GM12865 (cell line): ENCODE data around the gene RAPGEF1.
A peak's percentile ranks its signal among the peaks of the same experiment; 100 is the strongest.
"Not testable (repeated sequence)": the region's sequence is repeated elsewhere in the genome, so short reads cannot be mapped to it uniquely, and the experiment has no call there.

ENCODE experiments used
- DNase-seq: peaks from one replicate; pipeline ENCODE4 v3.0.0; 2010; ENCODE audit warnings: low read depth
- H3K4me3 ChIP-seq: 2 replicates; pipeline ENCODE4 v1.5.1; 2011; ENCODE audit warnings: mild to moderate bottlenecking, low read depth, low read length, control low read depth
- TF ChIP-seq, protein P1 (sequence below): IDR thresholded peaks from 2 replicates; pipeline ENCODE4 v1.5.1; 2011; ENCODE audit warnings: low read length, control low read depth, low read depth, inconsistent platforms; ENCODE audit not compliant: insufficient read depth; ENCODE audit errors: missing control alignments

Gene RAPGEF1

DNA sequence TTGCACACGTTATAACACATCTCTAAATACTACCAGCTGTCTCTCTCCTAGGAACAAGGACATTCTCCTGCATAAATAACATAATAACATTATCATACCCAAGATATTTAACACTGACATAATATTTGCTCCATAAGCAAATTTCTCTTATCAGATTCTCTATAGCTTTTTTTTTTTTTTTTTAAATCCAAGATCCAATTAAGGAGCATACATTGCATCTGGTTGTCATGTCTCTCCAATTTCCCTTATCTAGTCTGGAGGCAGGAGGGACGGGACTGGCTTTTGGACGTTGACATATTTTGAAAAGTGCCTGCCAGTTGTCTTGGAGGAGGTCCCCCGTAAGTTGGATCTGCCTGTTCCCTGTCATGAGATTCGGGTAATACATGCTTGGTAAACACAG, 76.6 kb downstream of the RAPGEF1 start:
- DNase-seq, result no peak
- H3K4me3 ChIP-seq, result no peak overlapping the region
- TF ChIP-seq, protein P1, sequence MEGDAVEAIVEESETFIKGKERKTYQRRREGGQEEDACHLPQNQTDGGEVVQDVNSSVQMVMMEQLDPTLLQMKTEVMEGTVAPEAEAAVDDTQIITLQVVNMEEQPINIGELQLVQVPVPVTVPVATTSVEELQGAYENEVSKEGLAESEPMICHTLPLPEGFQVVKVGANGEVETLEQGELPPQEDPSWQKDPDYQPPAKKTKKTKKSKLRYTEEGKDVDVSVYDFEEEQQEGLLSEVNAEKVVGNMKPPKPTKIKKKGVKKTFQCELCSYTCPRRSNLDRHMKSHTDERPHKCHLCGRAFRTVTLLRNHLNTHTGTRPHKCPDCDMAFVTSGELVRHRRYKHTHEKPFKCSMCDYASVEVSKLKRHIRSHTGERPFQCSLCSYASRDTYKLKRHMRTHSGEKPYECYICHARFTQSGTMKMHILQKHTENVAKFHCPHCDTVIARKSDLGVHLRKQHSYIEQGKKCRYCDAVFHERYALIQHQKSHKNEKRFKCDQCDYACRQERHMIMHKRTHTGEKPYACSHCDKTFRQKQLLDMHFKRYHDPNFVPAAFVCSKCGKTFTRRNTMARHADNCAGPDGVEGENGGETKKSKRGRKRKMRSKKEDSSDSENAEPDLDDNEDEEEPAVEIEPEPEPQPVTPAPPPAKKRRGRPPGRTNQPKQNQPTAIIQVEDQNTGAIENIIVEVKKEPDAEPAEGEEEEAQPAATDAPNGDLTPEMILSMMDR, result no peak

GRCh38 chr9:131662289-131662621, 77.6 kb downstream of the RAPGEF1 start:
- not testable (repeated sequence) for DNase-seq
- peak overlapping the region; percentile 26 for H3K4me3 ChIP-seq

- peak; percentile 77 for DNase-seq
Measured at GRCh38 chr9:131661568-131662288, 78.1 kb downstream of the RAPGEF1 start.

GRCh38 chr9:131660466-131661405, 79.1 kb downstream of the RAPGEF1 start:
- TF ChIP-seq, protein P1, result no peak
- DNase-seq, result no peak
- H3K4me3 ChIP-seq, result peak overlapping the region; percentile 20

More at GRCh38 chr9:131661568-131662288, 78.1 kb downstream of the RAPGEF1 start:
- H3K4me3 ChIP-seq, result peak overlapping the region; percentile 26
- TF ChIP-seq, protein P1, result no peak

DNA sequence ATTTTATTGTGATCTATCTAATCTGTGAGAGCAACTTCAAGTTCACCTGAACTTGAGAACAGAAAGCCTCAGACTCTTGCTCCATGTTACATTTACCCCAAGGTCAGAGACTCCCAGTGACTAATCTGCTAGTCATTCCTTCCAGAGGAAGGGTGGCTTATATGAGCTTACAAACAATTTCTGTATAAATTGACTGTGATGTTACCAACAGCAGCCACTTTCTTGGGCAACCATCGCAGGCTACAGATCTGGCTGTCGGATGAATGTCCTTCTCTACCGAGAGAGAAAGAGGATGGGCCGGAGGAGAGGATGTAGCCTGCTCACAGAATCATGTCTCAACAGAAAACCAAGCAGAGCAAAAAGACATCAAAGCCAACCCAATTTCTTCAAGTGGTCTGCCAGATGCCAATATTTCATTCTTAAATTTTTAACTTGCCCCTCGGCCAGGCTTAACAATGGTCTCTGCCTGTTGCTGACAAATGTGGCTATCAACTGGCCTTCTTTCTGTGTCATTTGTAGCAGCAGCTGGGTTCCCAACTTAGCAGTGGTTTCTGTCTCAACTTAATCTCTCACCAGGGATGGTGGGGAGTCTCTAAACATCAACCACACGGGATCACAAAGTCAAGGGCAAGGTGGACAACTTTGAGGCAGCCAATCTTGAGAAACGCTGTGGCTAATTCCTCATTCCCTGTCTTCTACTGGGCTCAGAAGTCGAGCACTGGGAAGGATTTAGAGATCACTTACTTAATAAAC, 81.3 kb downstream of the RAPGEF1 start:
- TF ChIP-seq, protein P1, result no peak
- peak overlapping the region; percentile 22; the same call in 1 of the 2 replicates for H3K4me3 ChIP-seq
- DNase-seq, result no peak

DNA sequence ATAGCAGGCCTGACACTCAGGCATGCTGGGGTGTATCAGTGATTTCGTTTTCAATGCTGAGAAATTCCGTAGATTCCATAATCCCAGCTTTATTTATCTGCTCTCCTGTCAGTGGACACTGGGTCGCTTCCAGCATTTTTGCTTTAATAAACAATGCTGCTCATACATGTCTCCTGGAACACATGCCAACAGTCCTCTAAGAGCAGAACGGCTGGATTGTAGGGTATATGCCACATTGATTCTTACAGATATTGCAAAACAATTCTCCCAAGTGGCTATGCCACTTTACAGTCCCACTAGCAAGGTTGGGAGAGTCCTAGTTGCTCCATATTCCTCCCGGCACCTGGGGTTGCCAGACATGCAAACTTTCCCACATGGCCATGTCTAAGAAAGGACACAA, 81.9 kb downstream of the RAPGEF1 start:
- TF ChIP-seq, protein P1, result no peak
- peak overlapping the region; percentile 22; the same call in 1 of the 2 replicates for H3K4me3 ChIP-seq
- DNase-seq, result no peak

DNA sequence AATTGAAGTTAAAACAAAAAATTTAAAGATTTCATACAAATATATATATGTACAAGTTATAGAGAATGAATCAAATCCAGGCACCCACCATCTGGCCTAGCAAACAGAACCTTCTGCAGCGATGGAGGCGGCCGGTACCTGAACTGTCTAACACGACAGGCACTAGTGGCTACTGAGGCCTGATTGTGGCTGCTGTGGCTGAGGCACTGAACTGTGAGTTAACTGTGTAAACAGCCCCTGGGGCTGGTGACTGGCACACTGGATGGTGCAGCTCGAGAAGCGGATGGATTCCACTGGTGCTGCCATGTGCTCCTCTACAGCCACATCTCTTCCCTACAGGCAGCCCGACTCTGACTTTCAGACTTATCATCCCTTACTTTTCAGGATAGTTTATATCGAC, 82.4 kb downstream of the RAPGEF1 start:
- TF ChIP-seq, protein P1, result no peak
- peak overlapping the region; percentile 22; the same call in 1 of the 2 replicates for H3K4me3 ChIP-seq
- peak; percentile 64 for DNase-seq
